Loucy (cell line): Measurements from ENCODE around the gene RNF38.

ENCODE experiments used
- H2AFZ ChIP-seq: fragments of 200-600 bp; sonication (generic); 2 replicates; pipeline ENCODE4 v1.6.0; 2016; ENCODE audit warnings: antibody characterized with exemption, mild to moderate bottlenecking, low read length, moderate library complexity
- H3F3A ChIP-seq: fragments of 200-600 bp; 2 replicates; pipeline ENCODE4 v1.6.0; 2016; ENCODE audit warnings: antibody characterized with exemption, low read depth, mild to moderate bottlenecking
- H3K27me3 ChIP-seq: fragments of 200-600 bp; sonication (generic); 2 replicates; pipeline ENCODE4 v1.6.1; 2014; ENCODE audit warnings: low read length, mild to moderate bottlenecking; ENCODE audit not compliant: insufficient read depth, poor library complexity, severe bottlenecking
- H3K36me3 ChIP-seq: fragments of 200-600 bp; sonication (generic); 2 replicates; pipeline ENCODE4 v1.6.1; 2016; ENCODE audit warnings: low read length; ENCODE audit not compliant: insufficient read depth
- H3K4me1 ChIP-seq: fragments of 200-600 bp; sonication (generic); 2 replicates; pipeline ENCODE4 v1.5.1; 2014; ENCODE audit warnings: low read length, mild to moderate bottlenecking; ENCODE audit not compliant: insufficient read depth, poor library complexity, severe bottlenecking
- H3K4me2 ChIP-seq: fragments of 200-600 bp; sonication (generic); 2 replicates; pipeline ENCODE4 v1.6.0; 2014; ENCODE audit warnings: antibody characterized with exemption, low read length, low read depth, mild to moderate bottlenecking; ENCODE audit not compliant: poor library complexity, severe bottlenecking
- H3K4me3 ChIP-seq: fragments of 200-600 bp; sonication (generic); 2 replicates; pipeline ENCODE4 v1.5.1; 2014; ENCODE audit warnings: low read length, mild to moderate bottlenecking, mixed read lengths; ENCODE audit not compliant: poor library complexity, severe bottlenecking
- H3K79me2 ChIP-seq: fragments of 200-600 bp; sonication (generic); 2 replicates; pipeline ENCODE4 v1.6.1; 2014; ENCODE audit warnings: low read length; ENCODE audit not compliant: insufficient read depth
- H3K9ac ChIP-seq: fragments of 200-600 bp; sonication (generic); 2 replicates; pipeline ENCODE4 v1.6.0; 2014; ENCODE audit warnings: mild to moderate bottlenecking, low read depth, low read length, moderate library complexity; ENCODE audit not compliant: poor library complexity, severe bottlenecking
- H3K9me2 ChIP-seq: fragments of 200-600 bp; sonication (generic); replicated peaks from 2 replicates; pipeline ENCODE4 v1.6.1; 2016; ENCODE audit warnings: low read depth, low read length, mixed read lengths
- H3K9me3 ChIP-seq: fragments of 200-600 bp; sonication (generic); 2 replicates; pipeline ENCODE4 v1.6.1; 2014; ENCODE audit warnings: mild to moderate bottlenecking, antibody characterized with exemption, low read length, low read depth; ENCODE audit not compliant: insufficient read depth
- H4K20me1 ChIP-seq: fragments of 200-600 bp; sonication (generic); 2 replicates; pipeline ENCODE4 v1.6.0; 2014; ENCODE audit warnings: antibody characterized with exemption, low read length, mild to moderate bottlenecking; ENCODE audit not compliant: insufficient read depth, poor library complexity, severe bottlenecking
- EZH2phosphoT487 ChIP-seq: fragments of 200-600 bp; IDR thresholded peaks from 2 replicates; pipeline ENCODE4 v1.6.1; 2018; ENCODE audit warnings: antibody characterized with exemption, mild to moderate bottlenecking, moderate library complexity, borderline replicate concordance
- TF ChIP-seq, protein P1 (sequence below): fragments of 200-600 bp; sonication (generic); conservative IDR thresholded peaks from 2 replicates; pipeline ENCODE4 v1.5.1; 2014; ENCODE audit warnings: mild to moderate bottlenecking, antibody characterized with exemption, low read length

The RNF38 gene

DNA sequence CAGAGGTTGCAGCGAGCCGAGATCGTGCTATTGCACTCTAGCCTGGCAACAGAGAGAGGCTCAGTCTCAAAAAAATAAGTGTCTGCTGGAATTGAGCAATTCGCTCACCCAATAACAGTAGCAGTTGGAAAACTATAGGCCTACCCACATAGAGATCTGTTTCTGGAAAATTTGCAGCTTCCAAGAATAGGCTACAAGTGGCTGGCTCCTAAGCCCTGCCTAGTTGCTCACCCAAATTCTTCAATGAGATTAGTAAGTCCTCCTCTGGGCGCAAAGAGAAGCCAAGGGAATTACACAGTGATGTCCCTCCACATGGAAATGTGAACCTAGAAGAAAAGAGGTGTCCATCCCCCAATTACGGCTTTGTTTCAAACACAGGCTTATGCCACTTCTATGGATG lies 42.6 kb upstream of the RNF38 start:
- Histone ChIP-seq H3K27me3 (no peaks in the 10 kb centered on the region), H3K4me3 (no peak overlapping the region), H2AFZ (no peak overlapping the region), H3K9me3 (no peaks in the 10 kb centered on the region), H3K4me1 (peaks cover 11% of the 10 kb centered on the region), H4K20me1 (peaks cover 8% of the 10 kb centered on the region), H3K79me2 (peaks cover 35% of the 10 kb centered on the region), H3K9ac (no peak overlapping the region), H3K4me2 (no peak overlapping the region), H3F3A (no peaks in the 10 kb centered on the region), H3K36me3 (peaks cover 4% of the 10 kb centered on the region; the same call in 1 of the 2 replicates), H3K9me2 (no peaks in the 10 kb centered on the region)
- TF ChIP-seq, protein P1, sequence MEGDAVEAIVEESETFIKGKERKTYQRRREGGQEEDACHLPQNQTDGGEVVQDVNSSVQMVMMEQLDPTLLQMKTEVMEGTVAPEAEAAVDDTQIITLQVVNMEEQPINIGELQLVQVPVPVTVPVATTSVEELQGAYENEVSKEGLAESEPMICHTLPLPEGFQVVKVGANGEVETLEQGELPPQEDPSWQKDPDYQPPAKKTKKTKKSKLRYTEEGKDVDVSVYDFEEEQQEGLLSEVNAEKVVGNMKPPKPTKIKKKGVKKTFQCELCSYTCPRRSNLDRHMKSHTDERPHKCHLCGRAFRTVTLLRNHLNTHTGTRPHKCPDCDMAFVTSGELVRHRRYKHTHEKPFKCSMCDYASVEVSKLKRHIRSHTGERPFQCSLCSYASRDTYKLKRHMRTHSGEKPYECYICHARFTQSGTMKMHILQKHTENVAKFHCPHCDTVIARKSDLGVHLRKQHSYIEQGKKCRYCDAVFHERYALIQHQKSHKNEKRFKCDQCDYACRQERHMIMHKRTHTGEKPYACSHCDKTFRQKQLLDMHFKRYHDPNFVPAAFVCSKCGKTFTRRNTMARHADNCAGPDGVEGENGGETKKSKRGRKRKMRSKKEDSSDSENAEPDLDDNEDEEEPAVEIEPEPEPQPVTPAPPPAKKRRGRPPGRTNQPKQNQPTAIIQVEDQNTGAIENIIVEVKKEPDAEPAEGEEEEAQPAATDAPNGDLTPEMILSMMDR = no peak
- TF ChIP-seq EZH2phosphoT487 = no peak

DNA sequence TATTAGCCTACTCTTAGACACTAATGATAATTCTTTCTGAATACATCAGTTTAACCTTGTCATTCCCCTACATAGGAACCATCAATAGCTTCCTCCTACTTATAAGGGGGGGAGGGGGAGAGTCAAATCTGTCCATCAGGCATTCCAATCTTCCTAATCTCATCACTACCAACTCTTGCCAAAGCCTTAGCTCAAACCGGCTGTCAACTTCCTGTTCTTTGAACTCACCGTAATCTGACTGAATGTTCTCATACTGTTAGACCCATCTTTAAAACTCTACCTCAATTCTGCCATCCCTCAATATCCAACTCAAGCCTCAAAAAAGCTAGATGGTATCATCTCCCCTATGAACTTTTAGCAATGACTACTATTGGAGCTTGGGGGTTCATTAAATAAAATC lies 41.9 kb upstream of the RNF38 start:
- Histone ChIP-seq H3K4me1 (peaks cover 11% of the 10 kb centered on the region), H3K79me2 (peaks cover 31% of the 10 kb centered on the region), H3K9me2 (no peaks in the 10 kb centered on the region), H3K27me3 (no peaks in the 10 kb centered on the region), H2AFZ (no peak overlapping the region), H3K36me3 (peaks cover 4% of the 10 kb centered on the region; the same call in 1 of the 2 replicates), H3K4me3 (no peak overlapping the region), H3K4me2 (no peak overlapping the region), H4K20me1 (peaks cover 8% of the 10 kb centered on the region), H3F3A (no peaks in the 10 kb centered on the region), H3K9ac (no peak overlapping the region), H3K9me3 (no peaks in the 10 kb centered on the region)
- TF ChIP-seq, protein P1 = no peak
- TF ChIP-seq EZH2phosphoT487 = no peak

DNA sequence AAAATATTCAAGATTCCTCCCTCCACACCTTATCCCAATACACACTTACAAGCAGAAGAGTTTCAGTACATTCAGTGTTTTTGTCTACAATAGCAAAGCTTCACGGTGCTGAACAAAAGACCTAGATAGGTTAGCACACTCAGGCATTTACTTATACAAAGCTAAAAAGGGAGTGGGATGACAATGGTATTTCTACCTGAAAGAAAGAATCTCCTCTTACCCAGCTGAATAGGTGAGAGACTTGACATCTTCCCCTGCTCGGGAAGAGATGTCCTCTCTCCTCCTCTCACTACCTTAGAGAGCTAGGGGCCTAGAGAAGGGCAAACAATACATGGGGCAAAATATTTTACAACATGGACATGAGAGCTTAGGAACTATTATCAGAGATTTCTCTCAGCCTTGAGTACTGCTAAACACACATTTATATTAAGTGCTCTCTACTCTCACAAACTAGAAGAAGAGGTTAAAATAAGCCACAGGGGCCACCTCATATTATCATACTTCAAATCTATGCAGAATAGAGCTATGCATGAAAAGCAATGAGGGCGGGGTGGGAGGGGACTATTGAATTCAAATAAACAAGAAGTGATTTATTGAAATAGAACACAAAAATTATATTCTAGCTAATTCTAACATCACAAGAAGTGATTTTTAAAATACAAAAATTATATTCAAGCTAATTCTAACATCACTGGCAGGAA lies 38.6 kb upstream of the RNF38 start:
- Histone ChIP-seq H3F3A (no peaks in the 10 kb centered on the region), H3K4me3 (no peak overlapping the region), H3K4me1 (peaks cover 12% of the 10 kb centered on the region), H3K9ac (no peak overlapping the region), H3K9me3 (no peaks in the 10 kb centered on the region), H3K36me3 (no peaks in the 10 kb centered on the region), H2AFZ (no peak overlapping the region), H3K79me2 (peaks cover 18% of the 10 kb centered on the region), H3K9me2 (no peaks in the 10 kb centered on the region), H4K20me1 (peaks cover 6% of the 10 kb centered on the region), H3K4me2 (no peak overlapping the region), H3K27me3 (no peaks in the 10 kb centered on the region)
- TF ChIP-seq EZH2phosphoT487 = no peak
- TF ChIP-seq, protein P1 = no peak
